Gastroesophageal sphincter (tissue), 3 donors: Measurements from ENCODE around the gene DARS2.

ENCODE experiments used
- CTCF ChIP-seq, 4 experiments: fragments of 200-600 bp in 2 of 4; fragments of 450-650 bp in 2 of 4; sonication (generic) in 1 of 4; IDR thresholded peaks; one replicate each; pipeline ENCODE4 v1.5.1; 2017 to 2019; ENCODE audit warnings: antibody characterized with exemption in 4 of 4, mild to moderate bottlenecking in 2 of 4, moderate library complexity in 2 of 4
- EP300 ChIP-seq: sonication (generic); formaldehyde crosslinking; IDR thresholded peaks from one replicate; pipeline ENCODE4 v1.6.1; 2017; ENCODE audit warnings: antibody characterized with exemption, mild to moderate bottlenecking
- POLR2AphosphoS5 ChIP-seq: sonication (generic); formaldehyde crosslinking; IDR thresholded peaks from one replicate; pipeline ENCODE4 v1.6.1; 2017; ENCODE audit warnings: antibody characterized with exemption

- no peak for TF ChIP-seq CTCF (IDR thresholded peaks at IDR 0.05)
- TF ChIP-seq POLR2AphosphoS5, result no peak
- TF ChIP-seq EP300, result no peak
These were observed 44.5 kb upstream of the DARS2 start for GRCh38 chr1:173779936-173780335.
